Activated CD8-positive, alpha-beta memory T cell treated with anti-CD3 and anti-CD28 coated beads, Interleukin-2, amount 10 ng/mL, durations not matched to agents 7 days and 5 days (primary cell): ENCODE results near the gene WDR72. TPM values are rescaled to one million over a fixed set of nuclear protein-coding genes. Genes with fewer than 3 reads are reported as not detected.

Experiments used
- ATAC-seq: fragments of 150-1000 bp; cut with Tn5 transposase; one replicate; pipeline ENCODE4 v1.10.0; 2021; ENCODE audit warnings: moderate library complexity
- CTCF ChIA-PET: fragments of 350-600 bp; sonication (Branson Sonifier 250); formaldehyde crosslinking; loops from one replicate; lab custom pipeline; 2021; ENCODE audit warnings: antibody characterized with exemption; lab: Charles Lee
- DNase-seq: peaks from one replicate; pipeline ENCODE4 v3.0.0-alpha.2; 2020
- H3K27ac Mint-ChIP-seq: one replicate; pipeline ENCODE4 v1.8.0; 2021; ENCODE audit warnings: mild to moderate bottlenecking, mixed read lengths
- H3K27me3 Mint-ChIP-seq: one replicate; pipeline ENCODE4 v1.8.0; 2021; ENCODE audit warnings: mixed read lengths
- H3K36me3 Mint-ChIP-seq: one replicate; pipeline ENCODE4 v1.8.0; 2021; ENCODE audit warnings: mild to moderate bottlenecking, mixed read lengths
- H3K4me1 Mint-ChIP-seq: one replicate; pipeline ENCODE4 v1.8.0; 2021; ENCODE audit warnings: mixed read lengths
- H3K4me3 Mint-ChIP-seq: one replicate; pipeline ENCODE4 v1.8.0; 2021; ENCODE audit warnings: mild to moderate bottlenecking, moderate library complexity, mixed read lengths
- H3K9me3 Mint-ChIP-seq: one replicate; pipeline ENCODE4 v1.8.0; 2022; ENCODE audit warnings: low read depth, mixed read lengths
- total RNA-seq, 2 experiments: library from RNA; stranded (reverse); gene quantifications; one replicate each; pipeline ENCODE4 v1.2.3, GENCODE V29; 2021

WDR72 gene
- total RNA-seq, 2 experiments from 2014 or later, result not detected

- CTCF ChIA-PET, result no interaction called here
- Mint-ChIP-seq H3K36me3 (no peaks in the 10 kb centered on the region), H3K9me3 (peaks cover 11% of the 10 kb centered on the region), H3K27ac (no peak overlapping the region), H3K27me3 (no peaks in the 10 kb centered on the region), H3K4me3 (no peak overlapping the region), H3K4me1 (no peaks in the 10 kb centered on the region)
- ATAC-seq (no peak), DNase-seq (no peak)
Observed at GRCh38 chr15:53472210-53472609, 287.3 kb downstream of the WDR72 start.

DNA sequence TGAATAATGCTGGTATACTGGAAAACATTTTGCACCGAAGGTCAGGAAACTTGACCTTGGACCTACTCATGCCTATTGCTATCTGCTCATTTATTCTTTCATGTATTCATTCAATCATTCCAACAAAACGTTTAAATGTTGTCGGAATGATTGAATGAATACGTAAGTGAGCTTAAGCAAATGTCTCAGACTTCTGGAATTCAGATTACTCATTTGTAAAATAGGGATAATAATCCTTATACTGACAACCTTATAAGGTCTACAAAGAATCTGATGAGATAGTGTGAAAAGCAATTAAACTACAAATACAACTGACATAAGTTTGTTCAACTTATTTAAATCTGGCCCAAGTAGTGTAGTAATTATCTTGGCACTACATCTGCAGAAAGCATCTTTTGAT is 288.7 kb downstream of the WDR72 start:
- no peak overlapping the region for H3K4me3 Mint-ChIP-seq

GRCh38 chr15:53469422-53469821 is 290.0 kb downstream of the WDR72 start:
- CTCF ChIA-PET, result no interaction called here
- Mint-ChIP-seq H3K4me1 (no peaks in the 10 kb centered on the region), H3K27ac (no peak overlapping the region)

More for the DNA sequence above, 288.7 kb downstream of the WDR72 start:
- H3K27ac Mint-ChIP-seq, result no peak overlapping the region
- ATAC-seq (no peak), DNase-seq (no peak)
- H3K9me3 Mint-ChIP-seq, result peaks cover 11% of the 10 kb centered on the region
- no peaks in the 10 kb centered on the region for H3K36me3 Mint-ChIP-seq
- H3K4me1 Mint-ChIP-seq, result no peaks in the 10 kb centered on the region
- CTCF ChIA-PET, result no interaction called here
- H3K27me3 Mint-ChIP-seq, result no peaks in the 10 kb centered on the region

More at GRCh38 chr15:53469422-53469821, 290.0 kb downstream of the WDR72 start:
- no peak overlapping the region for H3K4me3 Mint-ChIP-seq
- DNase-seq, result no peak
- ATAC-seq, result no peak
- H3K36me3 Mint-ChIP-seq, result no peaks in the 10 kb centered on the region
- peaks cover 11% of the 10 kb centered on the region for H3K9me3 Mint-ChIP-seq
- no peaks in the 10 kb centered on the region for H3K27me3 Mint-ChIP-seq

Other genes starting within 250 kb of the WDR72 start
- gene UNC13C, start 218.8 kb upstream of the WDR72 start, total RNA-seq, result not detected